Liver (tissue), 3 donors: ENCODE measurements around the gene NF2.

Experiments used
- CTCF ChIP-seq: fragments of 150-350 bp; IDR thresholded peaks from 2 replicates; pipeline ENCODE4 v1.5.1; 2017; ENCODE audit warnings: improper control_type of control experiment, low read depth, low read length; ENCODE audit not compliant: missing input control
- FOXA1 ChIP-seq: IDR thresholded peaks from 2 replicates; pipeline ENCODE4 v1.6.1; 2016; ENCODE audit warnings: antibody characterized with exemption
- FOXA2 ChIP-seq: IDR thresholded peaks from 2 replicates; pipeline ENCODE4 v1.6.1; 2016; ENCODE audit warnings: antibody characterized with exemption
- GABPA ChIP-seq, 2 donors: IDR thresholded peaks in 1 of 2; conservative IDR thresholded peaks in 1 of 2; 2 replicates each; pipeline ENCODE4 v1.6.1; 2016; ENCODE audit warnings: antibody characterized with exemption in 2 of 2, mild to moderate bottlenecking in 1 of 2, moderate library complexity in 1 of 2
- HNF4A ChIP-seq, 2 donors: conservative IDR thresholded peaks; 2 replicates each; pipeline ENCODE4 v1.6.1; 2016; ENCODE audit warnings: antibody characterized with exemption in 2 of 2, mild to moderate bottlenecking in 2 of 2
- JUND ChIP-seq, 2 donors: IDR thresholded peaks; 2 replicates each; pipeline ENCODE4 v1.6.1; 2016; ENCODE audit warnings: antibody characterized with exemption in 2 of 2
- MAX ChIP-seq: IDR thresholded peaks from 2 replicates; pipeline ENCODE4 v1.6.1; 2016; ENCODE audit warnings: antibody characterized with exemption
- RAD21 ChIP-seq, 2 donors: IDR thresholded peaks; 2 replicates each; pipeline ENCODE4 v1.6.1; 2016; ENCODE audit warnings: antibody characterized with exemption in 2 of 2, mild to moderate bottlenecking in 2 of 2
- REST ChIP-seq: IDR thresholded peaks from 2 replicates; pipeline ENCODE4 v1.6.1; 2016; ENCODE audit warnings: antibody characterized with exemption, mild to moderate bottlenecking
- RXRA ChIP-seq, 2 donors: IDR thresholded peaks; 2 replicates each; pipeline ENCODE4 v1.6.1; 2017 to 2018; ENCODE audit warnings: antibody characterized with exemption in 2 of 2, mild to moderate bottlenecking in 1 of 2
- SP1 ChIP-seq: IDR thresholded peaks from 2 replicates; pipeline ENCODE4 v1.6.1; 2018; ENCODE audit warnings: antibody characterized with exemption, mild to moderate bottlenecking
- TAF1 ChIP-seq: conservative IDR thresholded peaks from 2 replicates; pipeline ENCODE4 v1.6.1; 2016; ENCODE audit warnings: antibody characterized with exemption, mild to moderate bottlenecking
- YY1 ChIP-seq: IDR thresholded peaks from 2 replicates; pipeline ENCODE4 v1.6.1; 2016; ENCODE audit warnings: antibody characterized with exemption, mild to moderate bottlenecking
- ZBTB33 ChIP-seq: IDR thresholded peaks from 2 replicates; pipeline ENCODE4 v1.6.1; 2016; ENCODE audit warnings: antibody characterized with exemption
- donor health status: healthy.
- donor health status: healthy.

- TF ChIP-seq CTCF (no peak), YY1 (no peak), ZBTB33 (no peak), MAX (no peak), RXRA (IDR thresholded peaks at IDR 0.05) (no peak), RAD21 (IDR thresholded peaks at IDR 0.05) (no peak), TAF1 (no peak), SP1 (no peak), GABPA (IDR thresholded peaks at IDR 0.05 in 1 of 2, conservative IDR thresholded peaks at IDR 0.05 in 1 of 2) (no peak), JUND (IDR thresholded peaks at IDR 0.05) (no peak), HNF4A (conservative IDR thresholded peaks at IDR 0.05) (no peak), REST (no peak), FOXA2 (no peak), FOXA1 (no peak)
Measured at GRCh38 chr22:29731058-29731850, 127.8 kb downstream of the NF2 start.
